ENCODE measurements around the gene MBTPS1. TPM values are rescaled to one million over a fixed set of nuclear protein-coding genes. Genes with fewer than 3 reads are reported as not detected.

The MBTPS1 gene
- total and polyA plus RNA-seq, 8 donors, result 21.4 to 112 (median 56.1) TPM

- WGBS, 5 donors, result 84 to 88% (median 87%) methylated on average over 12 of the region's 12 CpGs
- Histone ChIP-seq H3K27me3 (no peaks in the 10 kb centered on the region), H3K9me3 (no peaks in the 10 kb centered on the region), H3K36me3 (peaks cover 61 to 97% (median 91%) of the 10 kb centered on the region in 4 donors), H3K27ac (peak overlapping the region in 1 of 5 donors; percentile 1), H3K4me3 (no peak overlapping the region), H3K4me1 (peaks cover 0 to 30% (median 4%) of the 10 kb centered on the region in 4 donors)
- no peak for DNase-seq
- intact Hi-C loops (cut with DNase I; ENCODE audit: low total_unique reads), result loop anchor here (5.0 kb wide), 1 partner anchor 100 kb away; the partner anchor contains the start of gene TAF1C
- no peak for TF ChIP-seq POLR2A (IDR thresholded peaks at IDR 0.05)
- no peak for TF ChIP-seq EP300 (IDR thresholded peaks at IDR 0.05)
- no peak for TF ChIP-seq POLR2AphosphoS5 (IDR thresholded peaks at IDR 0.05)
- no peak for TF ChIP-seq CTCF (IDR thresholded peaks at IDR 0.05)
Measured at GRCh38 chr16:84087001-84087400, 29.7 kb downstream of the MBTPS1 start.

- TF ChIP-seq CTCF (IDR thresholded peaks at IDR 0.05) (no peak), POLR2AphosphoS5 (IDR thresholded peaks at IDR 0.05) (no peak), POLR2A (IDR thresholded peaks at IDR 0.05) (no peak), EP300 (IDR thresholded peaks at IDR 0.05) (no peak)
- H3K27ac ChIP-seq, result no peak overlapping the region
- no peaks in the 10 kb centered on the region for H3K9me3 ChIP-seq
- intact Hi-C loops (cut with DNase I; ENCODE audit: low total_unique reads), result loop anchor here (5.0 kb wide), 1 partner anchor 101 kb away; the partner anchor contains the start of gene TAF1C
- no peak overlapping the region for H3K4me3 ChIP-seq
- H3K36me3 ChIP-seq, result peaks cover 61 to 97% (median 91%) of the 10 kb centered on the region in 4 donors
- H3K27me3 ChIP-seq, result no peaks in the 10 kb centered on the region
- WGBS, 5 donors, result 62 to 77% (median 63%) methylated on average over 11 of the region's 11 CpGs
- DNase-seq, result no peak
- H3K4me1 ChIP-seq, result peaks cover 0 to 30% (median 4%) of the 10 kb centered on the region in 4 donors
Measured at GRCh38 chr16:84086341-84086740, 30.4 kb downstream of the MBTPS1 start.

- H3K4me1 ChIP-seq, result peaks cover 0 to 30% (median 4%) of the 10 kb centered on the region in 4 donors
- TF ChIP-seq POLR2AphosphoS5 (IDR thresholded peaks at IDR 0.05), result no peak
- no peak for TF ChIP-seq EP300 (IDR thresholded peaks at IDR 0.05)
- no peak for TF ChIP-seq POLR2A (IDR thresholded peaks at IDR 0.05)
- TF ChIP-seq CTCF (IDR thresholded peaks at IDR 0.05), result no peak
- DNase-seq, result no peak
- intact Hi-C loops (cut with DNase I; ENCODE audit: low total_unique reads), result loop anchor here (5.0 kb wide), 1 partner anchor 102 kb away; the partner anchor contains the start of gene TAF1C
- H3K27me3 ChIP-seq, result no peaks in the 10 kb centered on the region
- no peak overlapping the region for H3K27ac ChIP-seq
- WGBS, 5 donors, result 33 to 54% (median 37%) methylated on average over 6 of the region's 6 CpGs
- H3K4me3 ChIP-seq, result no peak overlapping the region
- peaks cover 61 to 97% (median 91%) of the 10 kb centered on the region in 4 donors for H3K36me3 ChIP-seq
- no peaks in the 10 kb centered on the region for H3K9me3 ChIP-seq
Measured at GRCh38 chr16:84085773-84086172, 31.0 kb downstream of the MBTPS1 start.

GRCh38 chr16:84085271-84085667 lies 31.5 kb downstream of the MBTPS1 start:
- H3K36me3 ChIP-seq, result peaks cover 63 to 97% (median 91%) of the 10 kb centered on the region in 4 donors
- peaks cover 0 to 30% (median 4%) of the 10 kb centered on the region in 4 donors for H3K4me1 ChIP-seq
- DNase-seq, result no peak
- no peaks in the 10 kb centered on the region for H3K9me3 ChIP-seq
- no peaks in the 10 kb centered on the region for H3K27me3 ChIP-seq
- TF ChIP-seq POLR2A (IDR thresholded peaks at IDR 0.05) (no peak), EP300 (IDR thresholded peaks at IDR 0.05) (no peak), POLR2AphosphoS5 (IDR thresholded peaks at IDR 0.05) (no peak), CTCF (IDR thresholded peaks at IDR 0.05) (no peak)
- H3K4me3 ChIP-seq, result no peak overlapping the region
- WGBS, 5 donors, result 64 to 83% (median 67%) methylated on average over 8 of the region's 8 CpGs
- no peak overlapping the region for H3K27ac ChIP-seq
- intact Hi-C loops (cut with DNase I; ENCODE audit: low total_unique reads), result loop anchor here (5.0 kb wide), 1 partner anchor 102 kb away; the partner anchor contains the start of gene TAF1C

Data from stomach (tissue), 9 donors.